ENCODE results near the gene TSPAN17.

Gene TSPAN17

DNA sequence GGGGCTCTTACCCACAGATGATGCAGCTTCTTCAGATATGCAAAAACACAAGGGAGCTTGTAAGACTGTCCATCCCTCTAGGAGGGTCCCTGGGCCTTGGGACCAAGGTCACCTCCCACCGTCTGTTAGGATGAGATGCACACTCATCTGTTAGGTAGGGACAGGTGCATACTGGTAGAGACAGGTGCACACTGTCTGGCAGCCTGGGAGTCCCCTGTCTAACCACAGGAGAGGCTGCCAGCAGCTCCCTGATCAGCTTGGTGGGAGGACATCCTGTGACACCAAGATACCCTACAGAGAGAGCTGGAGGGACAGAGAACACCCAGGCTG is 13.2 kb downstream of the TSPAN17 start:
- no peak for DNase-seq (ENCODE audit: low spot score)

DNA sequence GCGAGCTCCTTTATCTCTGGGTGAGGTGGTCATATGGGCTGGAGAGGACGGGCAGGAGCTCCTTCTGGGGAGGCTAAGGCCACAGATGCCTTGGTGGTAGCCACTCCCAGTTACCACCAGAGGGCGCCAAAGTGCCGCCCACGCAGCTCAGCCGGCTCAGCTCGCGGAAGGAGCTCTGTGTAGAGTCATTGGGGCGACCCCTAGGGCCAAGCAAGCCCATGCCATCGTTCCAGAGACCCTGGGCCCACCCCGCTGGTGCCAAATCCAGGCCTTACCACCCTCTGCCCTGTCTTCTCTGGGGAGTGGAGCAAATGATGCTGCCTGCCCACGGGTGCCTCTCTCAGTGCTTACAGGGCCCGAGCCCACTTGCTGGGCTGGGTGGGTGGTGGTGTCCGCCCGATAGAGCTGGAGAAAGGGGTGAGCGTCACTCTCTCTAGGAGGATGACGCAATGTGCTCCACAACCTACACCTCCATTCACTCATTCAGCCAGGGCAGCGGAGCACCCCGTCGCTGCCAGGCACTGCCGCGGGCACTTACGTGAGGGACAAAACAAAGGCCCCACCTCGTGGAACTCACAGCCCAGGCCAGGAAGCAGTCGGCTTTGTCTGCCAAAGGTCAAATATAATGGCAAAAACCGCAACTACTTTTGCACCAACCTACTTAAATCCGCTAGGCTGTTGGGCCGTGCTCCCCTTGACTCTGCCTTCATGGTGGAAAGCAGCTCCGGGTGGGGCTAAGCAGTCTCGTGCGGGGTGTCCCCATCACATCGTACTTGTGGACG is 13.8 kb downstream of the TSPAN17 start:
- peak; percentile 91 for DNase-seq (ENCODE audit: low spot score)

GRCh38 chr5:176661676-176662075 is 14.4 kb downstream of the TSPAN17 start:
- no peak for DNase-seq (ENCODE audit: low spot score)

DNA sequence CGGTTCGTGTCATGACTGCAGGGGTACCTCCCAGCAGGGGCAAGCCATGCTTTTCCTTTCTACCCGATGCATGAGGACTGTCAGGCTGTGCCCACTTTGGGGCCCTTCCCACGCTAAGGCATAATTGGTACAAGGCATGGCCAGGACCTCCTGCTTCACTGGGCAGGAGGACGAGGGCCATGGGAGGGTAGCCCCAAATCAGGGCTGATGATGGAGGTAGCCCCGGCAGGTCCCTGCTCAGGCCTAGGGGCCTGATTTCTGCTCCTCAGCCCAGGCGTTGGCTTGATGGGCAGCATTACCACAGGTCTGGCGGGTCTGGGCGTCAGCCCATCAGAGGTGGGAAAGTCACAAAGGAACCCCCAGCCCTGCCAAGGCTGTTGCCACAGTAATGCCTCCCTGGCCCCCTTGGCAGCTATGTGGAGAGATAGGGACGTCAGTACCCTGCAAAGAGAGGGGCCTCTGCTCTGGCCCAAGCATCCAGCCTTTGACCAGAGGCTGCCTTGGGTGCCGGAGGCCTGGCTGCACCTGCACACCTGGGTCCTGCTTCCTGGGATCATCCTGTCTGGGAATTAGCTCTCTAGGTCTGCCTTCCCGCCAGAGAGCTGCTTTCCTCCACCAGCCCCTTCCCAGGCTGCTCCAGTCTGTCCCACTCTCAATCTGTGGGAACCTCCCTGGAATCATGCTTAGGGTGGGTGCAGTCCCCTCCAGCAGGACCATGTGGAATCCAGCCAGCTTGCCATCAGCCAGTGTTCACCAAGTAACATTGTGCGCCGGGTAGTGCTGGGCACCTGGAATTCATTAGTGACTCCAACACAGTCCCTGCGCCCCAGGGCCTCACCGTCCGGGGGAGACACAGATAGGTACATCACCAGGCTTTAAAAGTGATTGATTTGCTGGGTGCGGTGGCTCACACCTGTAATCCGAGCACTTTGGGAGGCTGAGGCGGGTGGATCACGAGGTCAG is 15.4 kb downstream of the TSPAN17 start:
- no peak for DNase-seq (ENCODE audit: low spot score)

DNA sequence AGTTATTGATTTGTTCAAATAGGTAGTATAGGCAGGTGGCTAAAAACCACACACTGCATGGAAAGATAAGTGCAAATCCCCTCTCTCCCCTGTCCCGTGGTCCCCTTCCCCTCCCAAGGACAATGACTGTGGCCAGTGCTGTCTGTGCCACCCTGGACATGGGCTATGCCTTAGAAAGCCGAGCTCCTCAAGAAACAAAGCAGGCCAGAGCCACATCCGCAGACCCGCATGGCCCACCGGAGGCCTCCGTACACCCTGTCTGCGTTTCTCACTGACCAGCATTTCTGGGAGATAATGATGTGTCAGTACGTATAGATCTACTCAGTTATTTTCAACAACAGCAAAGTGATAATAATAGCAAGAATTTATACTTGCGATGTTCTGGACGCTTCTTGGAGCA is 16.3 kb downstream of the TSPAN17 start:
- no peak for DNase-seq (ENCODE audit: low spot score)

- no peak for DNase-seq (ENCODE audit: low spot score)
Measured at GRCh38 chr5:176664479-176664878, 17.2 kb downstream of the TSPAN17 start.

GRCh38 chr5:176664886-176665285 is 17.6 kb downstream of the TSPAN17 start:
- no peak for DNase-seq (ENCODE audit: low spot score)

- no peak for DNase-seq (ENCODE audit: low spot score)
Measured at GRCh38 chr5:176665517-176665916, 18.2 kb downstream of the TSPAN17 start.

DNA sequence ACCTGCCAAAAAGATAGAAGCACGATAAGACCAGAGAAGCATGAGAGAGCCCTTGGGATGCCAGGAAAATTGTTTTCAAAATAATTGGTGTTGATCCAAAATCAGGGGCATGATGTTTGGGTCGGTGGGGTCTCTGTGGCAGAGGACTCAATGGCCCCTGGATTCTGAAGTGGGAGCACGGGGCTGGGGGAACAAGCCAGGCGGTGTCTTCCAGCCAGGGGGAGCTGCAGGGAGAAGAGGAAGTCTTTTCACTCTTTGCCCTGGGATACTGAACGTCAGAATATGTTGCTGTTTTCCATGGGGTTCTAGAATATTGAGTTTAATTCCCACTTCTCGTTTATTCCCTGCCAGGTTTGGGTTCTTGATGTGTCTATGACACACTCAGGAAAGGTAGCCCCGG is 20.4 kb downstream of the TSPAN17 start:
- no peak for DNase-seq (ENCODE audit: low spot score)

DNA sequence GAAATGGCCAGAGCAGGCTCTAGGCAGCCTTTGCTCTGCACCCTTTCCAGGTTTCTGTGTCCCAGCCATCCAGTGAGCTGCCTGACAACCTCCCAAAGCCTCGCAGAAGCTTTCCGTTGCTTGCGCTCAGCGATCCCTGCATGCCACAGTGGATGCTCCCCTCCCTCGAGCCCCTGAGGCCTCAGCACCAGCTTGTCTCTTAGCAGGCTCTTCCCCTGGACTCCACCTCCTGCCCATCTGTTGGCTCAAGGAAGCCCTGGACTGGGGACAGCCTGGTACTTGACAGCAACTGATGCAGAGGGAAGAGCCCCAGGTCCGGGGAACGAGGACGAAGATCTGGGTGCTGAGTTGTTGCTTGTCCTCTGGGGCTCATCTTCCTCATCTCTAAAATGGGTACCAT is 23.2 kb downstream of the TSPAN17 start:
- no peak for DNase-seq (ENCODE audit: low spot score)

DNA sequence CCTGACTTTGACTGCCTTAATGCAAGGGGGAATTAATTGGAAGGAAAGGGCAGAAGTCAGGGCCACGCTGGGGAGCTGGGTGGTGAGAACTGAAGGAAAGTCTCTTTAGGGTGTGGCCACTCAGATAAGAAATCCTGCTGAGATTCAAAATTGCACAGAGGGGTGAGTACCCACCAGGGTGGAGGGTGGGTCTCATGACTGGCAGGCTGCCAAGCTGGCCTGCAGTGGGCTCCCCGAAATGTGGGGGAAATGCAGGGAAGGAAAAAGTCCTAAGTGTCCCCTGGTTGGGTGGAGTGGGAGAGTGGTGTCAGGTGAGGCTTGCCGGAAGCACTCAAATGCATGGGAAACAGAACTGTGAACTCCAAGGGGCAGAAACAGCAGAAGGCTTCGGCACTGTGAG is 24.1 kb downstream of the TSPAN17 start:
- DNase-seq (ENCODE audit: low spot score), result no peak

DNA sequence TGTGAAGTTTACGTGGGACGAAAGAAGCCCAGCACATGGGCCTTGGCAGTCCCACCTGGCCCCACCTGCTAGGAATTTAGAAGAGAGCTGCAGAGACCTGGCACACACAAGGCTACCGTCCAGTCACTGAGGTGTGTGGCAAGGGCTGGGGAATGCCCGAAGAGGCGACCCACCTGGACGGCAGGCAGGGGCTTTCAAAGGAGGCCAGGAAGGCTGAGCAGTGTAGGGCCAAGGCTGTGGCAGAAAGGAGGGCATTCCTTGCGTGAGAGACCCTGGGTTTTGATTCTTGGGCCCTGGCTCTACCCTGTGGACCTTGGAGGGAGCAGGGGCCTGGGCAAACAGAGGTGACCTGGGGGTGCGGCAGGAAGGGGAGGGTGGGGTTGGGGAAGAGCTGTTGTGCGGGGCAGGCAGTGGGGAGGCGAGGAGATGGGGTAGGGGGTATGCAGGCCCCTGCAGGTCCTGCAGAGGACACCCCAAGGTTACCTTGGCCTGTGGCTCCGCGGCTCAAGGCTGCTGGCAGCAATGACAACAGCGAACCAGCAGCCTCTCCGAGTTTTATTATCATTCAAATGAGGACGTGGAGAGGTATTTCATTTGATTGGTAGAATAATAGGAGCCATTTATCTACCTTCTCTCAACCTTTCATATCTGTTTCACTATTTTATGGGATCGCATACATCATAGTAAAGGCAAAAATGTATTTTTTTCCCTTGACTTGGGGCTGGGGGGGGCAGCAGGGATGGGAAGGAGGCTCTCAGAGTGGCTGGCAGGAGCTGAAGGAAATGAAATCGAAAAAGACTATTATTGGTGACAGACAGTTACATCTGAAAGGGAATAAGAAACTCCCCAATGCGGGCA is 24.8 kb downstream of the TSPAN17 start:
- DNase-seq (ENCODE audit: low spot score), result no peak

GRCh38 chr5:176673651-176674583 is 26.6 kb downstream of the TSPAN17 start:
- DNase-seq (ENCODE audit: low spot score), result no peak

- DNase-seq (ENCODE audit: low spot score), result no peak
Measured at GRCh38 chr5:176674799-176675198, 27.5 kb downstream of the TSPAN17 start.

- peak; percentile 52 for DNase-seq (ENCODE audit: low spot score)
Measured at GRCh38 chr5:176675676-176676360, 28.5 kb downstream of the TSPAN17 start.

DNA sequence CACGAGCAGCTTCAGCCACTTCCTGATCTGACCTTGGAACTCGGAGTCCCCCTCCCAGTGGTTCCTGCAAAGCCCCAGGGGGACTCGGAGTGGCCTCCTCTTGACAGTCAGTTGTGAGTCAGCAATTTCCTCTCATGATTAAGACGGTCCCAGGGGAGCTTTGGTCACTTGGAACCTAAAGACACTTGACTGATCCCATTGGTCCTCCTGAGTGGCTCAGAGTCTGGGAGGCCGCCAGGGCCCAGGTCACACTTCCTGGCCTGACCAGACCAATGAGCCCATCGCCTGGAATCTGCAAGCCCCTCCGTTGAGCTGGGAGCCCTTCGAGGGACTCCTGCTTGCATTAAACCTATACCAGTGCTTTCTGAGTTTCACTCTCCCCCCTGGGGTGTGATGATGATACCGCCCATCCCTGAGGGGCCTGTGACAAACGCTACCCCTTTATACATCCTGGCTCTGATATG is 29.1 kb downstream of the TSPAN17 start:
- no peak for DNase-seq (ENCODE audit: low spot score)

DNA sequence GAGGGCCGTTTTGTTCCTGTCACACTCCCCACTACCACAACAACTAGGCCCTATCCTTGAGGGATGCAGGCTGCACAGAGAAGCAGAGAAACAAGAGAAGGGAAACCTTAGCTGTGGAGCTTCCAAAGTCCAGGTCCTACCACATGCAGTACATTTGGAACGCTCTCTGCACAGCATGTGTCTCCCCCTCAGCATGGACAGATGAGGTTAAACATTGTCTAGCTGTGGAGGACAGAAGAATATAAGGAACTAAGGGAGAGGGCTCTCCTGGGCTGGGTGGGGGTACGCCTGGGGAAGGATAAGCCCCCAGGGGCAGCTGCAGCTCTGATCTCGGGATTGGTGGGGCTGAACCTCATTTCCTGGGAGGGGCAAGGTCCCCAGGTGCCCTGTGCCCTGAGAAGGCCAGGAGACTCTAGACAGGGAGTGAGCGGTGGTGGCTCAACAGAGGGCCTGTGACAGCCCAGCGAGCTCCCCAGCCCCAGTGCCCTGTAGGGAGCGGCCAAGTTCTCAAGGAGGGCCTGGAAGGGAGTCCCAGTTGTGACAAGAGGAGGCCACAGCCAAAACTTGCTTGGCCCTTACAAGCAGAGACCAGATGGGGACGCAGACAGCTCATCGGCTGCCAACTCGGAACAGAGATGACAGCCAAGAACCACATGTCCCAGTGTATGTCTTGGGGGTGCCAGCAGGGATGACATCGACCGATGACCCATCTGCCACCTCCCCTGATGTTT is 30.1 kb downstream of the TSPAN17 start:
- DNase-seq (ENCODE audit: low spot score), result no peak

DNA sequence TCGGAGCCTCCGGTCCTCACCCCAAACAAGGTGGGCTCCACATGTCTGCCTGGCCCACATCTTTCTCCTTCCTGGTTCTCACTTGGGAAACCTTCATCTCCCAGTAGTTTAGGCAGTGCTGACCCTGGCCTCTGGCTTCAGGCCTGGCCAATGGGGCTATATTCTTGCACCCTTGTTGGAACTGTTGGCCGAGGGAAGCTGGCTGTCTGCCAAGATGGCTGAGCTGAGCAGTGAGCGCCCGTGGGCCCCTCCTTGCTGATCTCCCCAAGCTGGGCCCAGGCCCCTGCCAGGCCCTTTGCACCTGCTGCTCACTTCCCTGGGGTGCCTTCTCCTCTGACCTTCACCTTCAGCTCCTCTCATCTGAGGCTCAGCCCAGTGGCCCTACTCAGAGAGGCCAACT is 31.3 kb downstream of the TSPAN17 start:
- DNase-seq (ENCODE audit: low spot score), result no peak

GRCh38 chr5:176679365-176680225 is 32.3 kb downstream of the TSPAN17 start:
- DNase-seq (ENCODE audit: low spot score), result no peak

Data from AG08396 (cell line).